ENCODE results near the gene EYS.

Gene EYS

GRCh38 chr6:63677282-63677681, 2029.7 kb downstream of the EYS start:
- DNase-seq: no peak

GRCh38 chr6:63676412-63677114, 2030.5 kb downstream of the EYS start:
- no peak for DNase-seq

GRCh38 chr6:63675138-63675537, 2031.9 kb downstream of the EYS start:
- DNase-seq: no peak

- DNase-seq: no peak
Observed at GRCh38 chr6:63674635-63675034, 2032.4 kb downstream of the EYS start.

GRCh38 chr6:63673692-63674091, 2033.3 kb downstream of the EYS start:
- no peak for DNase-seq

- DNase-seq: no peak
Observed at GRCh38 chr6:63672582-63673129, 2034.4 kb downstream of the EYS start.

GRCh38 chr6:63671098-63671754, 2035.8 kb downstream of the EYS start:
- no peak for DNase-seq

Data from CD4-positive, alpha-beta T cell treated with Interleukin-15 for 1 hour (primary cell).